ENCODE results near the gene CD52.

DNA sequence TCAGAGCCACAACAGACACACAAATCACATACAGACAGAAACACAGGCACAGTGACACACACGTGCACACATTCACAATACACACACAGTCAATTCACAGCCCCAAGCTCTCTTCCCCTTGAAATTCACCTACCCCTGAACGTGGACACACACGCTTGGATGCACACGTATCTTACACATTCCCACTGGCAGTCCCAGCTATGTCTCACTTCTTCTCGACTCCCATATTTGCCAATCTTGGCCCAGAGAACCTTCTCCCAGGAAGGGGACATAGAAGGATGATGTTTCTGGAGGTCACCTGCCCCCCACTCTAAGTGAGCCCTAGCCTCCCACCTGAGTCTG lies 34.6 kb downstream of the CD52 start:
- no peak for TF ChIP-seq CTCF (IDR thresholded peaks at IDR 0.05)
- no peak for TF ChIP-seq POLR2A (IDR thresholded peaks at IDR 0.05)

Data from adrenal gland (tissue), 5 donors.